RKO (cell line): Measurements from ENCODE around the gene RPS4Y1.

Experiments used
- DNase-seq: peaks from one replicate; pipeline ENCODE4 v3.0.0-alpha.2; 2016; ENCODE audit warnings: low spot score

The RPS4Y1 gene

GRCh38 chrY:2883561-2883960, 42.2 kb downstream of the RPS4Y1 start:
- DNase-seq, result no peak

- DNase-seq, result no peak
Observed at GRCh38 chrY:2885880-2886279, 44.5 kb downstream of the RPS4Y1 start.

DNA sequence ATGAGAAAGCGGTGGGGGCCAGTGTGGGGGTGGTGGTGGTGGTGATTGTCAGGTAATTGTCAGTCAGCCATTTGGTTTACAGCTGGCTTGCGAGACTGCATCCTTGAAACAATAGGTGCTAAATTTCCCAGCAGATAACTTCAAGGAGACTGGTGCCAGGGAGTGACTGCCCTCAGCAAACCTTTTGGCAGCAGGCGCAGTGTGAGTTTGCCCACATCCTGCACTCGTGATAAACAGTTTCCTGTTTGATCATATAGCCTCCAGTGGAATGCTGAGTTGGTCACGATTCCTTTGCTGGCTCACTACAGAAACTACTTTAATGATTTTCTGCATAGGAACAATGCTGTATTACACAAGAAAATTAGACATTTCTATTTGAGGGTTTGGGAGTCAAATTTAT, 46.0 kb downstream of the RPS4Y1 start:
- DNase-seq, result no peak

DNA sequence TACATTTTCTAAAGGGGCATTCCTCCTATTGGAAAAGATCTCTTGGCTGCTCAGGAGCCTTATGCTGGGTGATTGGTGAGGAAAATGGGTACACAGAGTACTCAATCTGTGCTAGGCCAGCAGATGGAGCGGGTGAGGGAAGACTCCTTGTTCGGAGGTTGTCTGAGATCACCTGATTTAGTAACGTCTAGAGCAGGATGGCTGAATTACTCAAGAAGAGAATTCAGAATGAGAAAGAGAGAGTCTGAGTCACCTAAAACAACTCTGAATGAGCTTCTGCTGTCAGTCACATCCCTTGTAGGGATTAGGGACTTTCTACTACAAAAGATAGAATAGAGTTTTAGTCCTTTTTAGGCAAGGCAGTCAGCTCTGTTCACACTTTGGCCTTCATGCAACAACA, 46.6 kb downstream of the RPS4Y1 start:
- DNase-seq, result no peak

- no peak for DNase-seq
Observed at GRCh38 chrY:2893471-2893870, 52.1 kb downstream of the RPS4Y1 start.

DNA sequence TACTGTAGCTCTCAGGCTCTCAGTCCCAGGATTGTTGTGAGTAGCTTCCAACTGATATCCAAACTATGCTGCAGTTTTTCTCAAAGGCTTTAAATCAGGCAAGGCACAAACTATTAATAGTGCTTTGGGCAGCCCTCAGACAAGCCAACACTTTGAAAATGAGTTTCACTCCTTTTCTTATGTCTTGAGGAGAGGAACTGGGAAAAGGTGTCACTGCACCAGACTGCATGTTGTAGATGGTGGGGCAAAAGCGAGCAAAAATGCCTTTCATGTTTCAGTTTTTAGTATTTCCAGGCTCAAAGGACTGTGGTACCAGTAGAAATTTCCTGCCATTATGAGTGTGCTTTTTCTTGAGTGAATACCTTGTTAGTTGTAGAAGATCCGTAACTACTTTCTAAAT, 54.6 kb downstream of the RPS4Y1 start:
- DNase-seq, result no peak

- DNase-seq, result no peak
Observed at GRCh38 chrY:2907356-2907755, 66.0 kb downstream of the RPS4Y1 start.

- no peak for DNase-seq
Observed at GRCh38 chrY:2913066-2913815, 71.8 kb downstream of the RPS4Y1 start.
